GM18511 (cell line): ENCODE measurements around the gene SLC16A6.
A peak's percentile ranks its signal among the peaks of the same experiment; 100 is the strongest.
"Not testable (repeated sequence)": the region's sequence is repeated elsewhere in the genome, so short reads cannot be mapped to it uniquely, and the experiment has no call there.

Source experiments
- ATAC-seq: cut with Tn5 transposase; IDR thresholded peaks from one replicate; pipeline ENCODE4 v1.9.1; 2021; ENCODE audit warnings: mild to moderate bottlenecking, moderate library complexity; ENCODE audit not compliant: unreplicated experiment

SLC16A6 gene

GRCh38 chr17:68253426-68253825, 37.5 kb downstream of the SLC16A6 start:
- ATAC-seq = not testable (repeated sequence)

GRCh38 chr17:68249354-68249765, 41.6 kb downstream of the SLC16A6 start:
- ATAC-seq = no peak

GRCh38 chr17:68248891-68249290, 42.0 kb downstream of the SLC16A6 start:
- no peak for ATAC-seq

GRCh38 chr17:68248199-68248825, 42.6 kb downstream of the SLC16A6 start:
- ATAC-seq = peak; percentile 34

GRCh38 chr17:68247445-68248198, 43.3 kb downstream of the SLC16A6 start, which contains the start of gene AMZ2:
TSS of gene AMZ2 (plus strand) at chr17:68248043. CDS start at chr17:68250188, 2,145 bp downstream.
- peak; percentile 90 for ATAC-seq

GRCh38 chr17:68246271-68247028, 44.5 kb downstream of the SLC16A6 start:
- ATAC-seq = no peak

- ATAC-seq = no peak
Measured at GRCh38 chr17:68239632-68240366, 51.1 kb downstream of the SLC16A6 start.

GRCh38 chr17:68238871-68239253, 52.1 kb downstream of the SLC16A6 start:
- ATAC-seq = no peak

GRCh38 chr17:68238164-68238870, 52.6 kb downstream of the SLC16A6 start:
- ATAC-seq = peak; percentile 0

GRCh38 chr17:68237369-68238163, 53.4 kb downstream of the SLC16A6 start:
- ATAC-seq = peak; percentile 74

GRCh38 chr17:68235336-68235791, 55.6 kb downstream of the SLC16A6 start:
- not testable (repeated sequence) for ATAC-seq

- peak; percentile 44 for ATAC-seq
Measured at GRCh38 chr17:68234726-68235335, 56.1 kb downstream of the SLC16A6 start.

GRCh38 chr17:68232741-68233140, 58.2 kb downstream of the SLC16A6 start:
- ATAC-seq = not testable (repeated sequence)

GRCh38 chr17:68231541-68231940, 59.4 kb downstream of the SLC16A6 start:
- ATAC-seq = no peak

GRCh38 chr17:68231131-68231530, 59.8 kb downstream of the SLC16A6 start:
- ATAC-seq = not testable (repeated sequence)

- ATAC-seq = no peak
Measured at GRCh38 chr17:68229619-68230018, 61.3 kb downstream of the SLC16A6 start.

GRCh38 chr17:68228817-68229570, 61.9 kb downstream of the SLC16A6 start:
- ATAC-seq = no peak

- not testable (repeated sequence) for ATAC-seq
Measured at GRCh38 chr17:68228039-68228680, 62.8 kb downstream of the SLC16A6 start.
